ENCODE results near the gene TLL1.

DNA sequence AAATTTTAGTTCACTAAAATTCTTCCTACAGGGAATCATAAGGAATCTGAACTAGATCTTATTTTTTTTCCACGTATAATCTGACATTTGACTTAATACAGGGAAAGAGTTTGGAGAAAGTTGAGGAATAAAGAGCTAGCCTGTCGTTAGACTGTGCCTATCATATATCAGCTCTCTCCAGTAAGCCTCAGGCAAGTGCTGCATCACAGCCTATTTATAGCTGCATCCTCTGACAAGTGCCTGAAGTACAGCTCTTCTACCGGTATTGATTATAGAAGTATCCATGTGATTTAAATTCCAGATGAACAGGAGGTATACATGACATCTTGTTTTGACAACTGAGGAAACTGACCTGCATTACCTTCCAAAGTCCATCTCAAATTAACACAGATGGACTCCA is 248.9 kb downstream of the TLL1 start:
- TF ChIP-seq, protein P1, sequence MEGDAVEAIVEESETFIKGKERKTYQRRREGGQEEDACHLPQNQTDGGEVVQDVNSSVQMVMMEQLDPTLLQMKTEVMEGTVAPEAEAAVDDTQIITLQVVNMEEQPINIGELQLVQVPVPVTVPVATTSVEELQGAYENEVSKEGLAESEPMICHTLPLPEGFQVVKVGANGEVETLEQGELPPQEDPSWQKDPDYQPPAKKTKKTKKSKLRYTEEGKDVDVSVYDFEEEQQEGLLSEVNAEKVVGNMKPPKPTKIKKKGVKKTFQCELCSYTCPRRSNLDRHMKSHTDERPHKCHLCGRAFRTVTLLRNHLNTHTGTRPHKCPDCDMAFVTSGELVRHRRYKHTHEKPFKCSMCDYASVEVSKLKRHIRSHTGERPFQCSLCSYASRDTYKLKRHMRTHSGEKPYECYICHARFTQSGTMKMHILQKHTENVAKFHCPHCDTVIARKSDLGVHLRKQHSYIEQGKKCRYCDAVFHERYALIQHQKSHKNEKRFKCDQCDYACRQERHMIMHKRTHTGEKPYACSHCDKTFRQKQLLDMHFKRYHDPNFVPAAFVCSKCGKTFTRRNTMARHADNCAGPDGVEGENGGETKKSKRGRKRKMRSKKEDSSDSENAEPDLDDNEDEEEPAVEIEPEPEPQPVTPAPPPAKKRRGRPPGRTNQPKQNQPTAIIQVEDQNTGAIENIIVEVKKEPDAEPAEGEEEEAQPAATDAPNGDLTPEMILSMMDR (conservative IDR thresholded peaks at IDR 0.05; ENCODE audit: low read depth in 2 of 2) = no peak
- TF ChIP-seq JUNB (IDR thresholded peaks at IDR 0.05; ENCODE audit: unreplicated experiment) (no peak), EZH2phosphoT487 (IDR thresholded peaks at IDR 0.05; ENCODE audit: unreplicated experiment) (no peak), EZH2 (IDR thresholded peaks at IDR 0.05; ENCODE audit: low read depth, unreplicated experiment) (no peak), REST (IDR thresholded peaks at IDR 0.05; ENCODE audit: unreplicated experiment) (no peak)

Data from GM23338 (cell line).